Uterus (tissue), 4 donors: ENCODE measurements around the gene HLCS. TPM values are rescaled to one million over a fixed set of nuclear protein-coding genes. Genes with fewer than 3 reads are reported as not detected.

Source experiments
- DNase-seq, 2 donors: peaks; one replicate each; pipeline ENCODE4 v3.0.0-alpha.2; 2019 to 2020
- H3K27ac ChIP-seq, 2 donors: fragments of 200-600 bp; sonication (generic); 1 replicate in 1 of 2; 2 replicates in 1 of 2; pipeline ENCODE4 v1.5.1; 2016 to 2018
- H3K27me3 ChIP-seq, 2 donors: fragments of 200-600 bp; sonication (generic); one replicate each; pipeline ENCODE4 v1.5.1; 2018 to 2019; ENCODE audit warnings: control low read depth in 1 of 2
- H3K36me3 ChIP-seq, 2 donors: fragments of 200-600 bp; sonication (generic); one replicate each; pipeline ENCODE4 v1.5.1; 2019; ENCODE audit warnings: control low read depth in 1 of 2
- H3K4me1 ChIP-seq, 2 donors: fragments of 200-600 bp; sonication (generic); one replicate each; pipeline ENCODE4 v1.5.1; 2018 to 2019; ENCODE audit warnings: control low read depth in 1 of 2
- H3K4me3 ChIP-seq, 2 donors: fragments of 200-600 bp; sonication (generic); 1 replicate in 1 of 2; 2 replicates in 1 of 2; pipeline ENCODE4 v1.5.1; 2018 to 2019; ENCODE audit warnings: mild to moderate bottlenecking in 1 of 2
- H3K9me3 ChIP-seq, 2 donors: fragments of 200-600 bp; sonication (generic); one replicate each; pipeline ENCODE4 v1.5.1; 2019; ENCODE audit warnings: control low read depth in 1 of 2
- POLR2A ChIP-seq, 2 donors: fragments of 450-650 bp; IDR thresholded peaks; one replicate each; pipeline ENCODE4 v1.6.1; 2016; ENCODE audit warnings: antibody characterized with exemption in 2 of 2, mild to moderate bottlenecking in 1 of 2, moderate library complexity in 1 of 2
- intact Hi-C: fragments of 100-400 bp; cut with DNase I; formaldehyde crosslinking; loops from one replicate; pipeline ENCODE4 v1.15.1; 2023; ENCODE audit warnings: low total_unique reads
- total RNA-seq, 4 donors: library from RNA; depleted of rRNA in 3 of 4; stranded (reverse); fragments of >200 nt in 3 of 4; gene quantifications; one replicate each; pipeline versions ENCODE4 v1.1.0 to v1.2.4, GENCODE V29; 2014 to 2023
- TF ChIP-seq, protein P1 (sequence below), 4 experiments: fragments of 200-600 bp in 2 of 4; fragments of 450-650 bp in 2 of 4; sonication (generic) in 2 of 4; IDR thresholded peaks; one replicate each; pipeline ENCODE4 v1.5.1; 2016 to 2019; ENCODE audit warnings: antibody characterized with exemption in 4 of 4, mild to moderate bottlenecking in 2 of 4, moderate library complexity in 1 of 4
- donor health status: DM: yes; HTN: yes; CAD: no.

HLCS gene
- total RNA-seq, 4 donors from 2014 or later: 3.8 to 31.4 (median 15.4) TPM

- no peak for TF ChIP-seq POLR2A (IDR thresholded peaks at IDR 0.05)
- TF ChIP-seq, protein P1, sequence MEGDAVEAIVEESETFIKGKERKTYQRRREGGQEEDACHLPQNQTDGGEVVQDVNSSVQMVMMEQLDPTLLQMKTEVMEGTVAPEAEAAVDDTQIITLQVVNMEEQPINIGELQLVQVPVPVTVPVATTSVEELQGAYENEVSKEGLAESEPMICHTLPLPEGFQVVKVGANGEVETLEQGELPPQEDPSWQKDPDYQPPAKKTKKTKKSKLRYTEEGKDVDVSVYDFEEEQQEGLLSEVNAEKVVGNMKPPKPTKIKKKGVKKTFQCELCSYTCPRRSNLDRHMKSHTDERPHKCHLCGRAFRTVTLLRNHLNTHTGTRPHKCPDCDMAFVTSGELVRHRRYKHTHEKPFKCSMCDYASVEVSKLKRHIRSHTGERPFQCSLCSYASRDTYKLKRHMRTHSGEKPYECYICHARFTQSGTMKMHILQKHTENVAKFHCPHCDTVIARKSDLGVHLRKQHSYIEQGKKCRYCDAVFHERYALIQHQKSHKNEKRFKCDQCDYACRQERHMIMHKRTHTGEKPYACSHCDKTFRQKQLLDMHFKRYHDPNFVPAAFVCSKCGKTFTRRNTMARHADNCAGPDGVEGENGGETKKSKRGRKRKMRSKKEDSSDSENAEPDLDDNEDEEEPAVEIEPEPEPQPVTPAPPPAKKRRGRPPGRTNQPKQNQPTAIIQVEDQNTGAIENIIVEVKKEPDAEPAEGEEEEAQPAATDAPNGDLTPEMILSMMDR (IDR thresholded peaks at IDR 0.05): no peak
- no peak for DNase-seq
These were observed 232.6 kb downstream of the HLCS start for GRCh38 chr21:36733857-36734256.

GRCh38 chr21:36732761-36733160 is 233.7 kb downstream of the HLCS start:
- Histone ChIP-seq H3K4me1 (no peaks in the 10 kb centered on the region), H3K27me3 (no peaks in the 10 kb centered on the region), H3K27ac (no peak overlapping the region), H3K9me3 (no peaks in the 10 kb centered on the region), H3K4me3 (no peak overlapping the region), H3K36me3 (no peaks in the 10 kb centered on the region)
- intact Hi-C loops: no loop called here
- no peak for DNase-seq
- TF ChIP-seq, protein P1 (IDR thresholded peaks at IDR 0.05): no peak
- no peak for TF ChIP-seq POLR2A (IDR thresholded peaks at IDR 0.05)

More at GRCh38 chr21:36733857-36734256, 232.6 kb downstream of the HLCS start:
- Histone ChIP-seq H3K36me3 (no peaks in the 10 kb centered on the region), H3K4me3 (no peak overlapping the region), H3K9me3 (no peaks in the 10 kb centered on the region), H3K4me1 (no peaks in the 10 kb centered on the region), H3K27me3 (no peaks in the 10 kb centered on the region), H3K27ac (no peak overlapping the region)
- intact Hi-C loops: no loop called here

GRCh38 chr21:36732217-36732616 is 234.3 kb downstream of the HLCS start:
- Histone ChIP-seq H3K4me3 (no peak overlapping the region), H3K27ac (no peak overlapping the region), H3K36me3 (no peaks in the 10 kb centered on the region), H3K4me1 (no peaks in the 10 kb centered on the region), H3K27me3 (no peaks in the 10 kb centered on the region), H3K9me3 (no peaks in the 10 kb centered on the region)
- TF ChIP-seq, protein P1 (IDR thresholded peaks at IDR 0.05): no peak
- no peak for TF ChIP-seq POLR2A (IDR thresholded peaks at IDR 0.05)
- DNase-seq: no peak
- intact Hi-C loops: no loop called here

- no peak for DNase-seq
- H3K4me1 ChIP-seq: no peaks in the 10 kb centered on the region
- intact Hi-C loops: no loop called here
- H3K27ac ChIP-seq: no peak overlapping the region
- no peak for TF ChIP-seq POLR2A (IDR thresholded peaks at IDR 0.05)
- TF ChIP-seq, protein P1 (IDR thresholded peaks at IDR 0.05): no peak
- H3K27me3 ChIP-seq: no peaks in the 10 kb centered on the region
- H3K36me3 ChIP-seq: no peaks in the 10 kb centered on the region
- H3K4me3 ChIP-seq: no peak overlapping the region
- no peaks in the 10 kb centered on the region for H3K9me3 ChIP-seq
These were observed 235.9 kb downstream of the HLCS start for GRCh38 chr21:36730291-36731281.

GRCh38 chr21:36729310-36729970 is 237.0 kb downstream of the HLCS start:
- Histone ChIP-seq H3K4me1 (no peaks in the 10 kb centered on the region), H3K4me3 (no peak overlapping the region), H3K27me3 (no peaks in the 10 kb centered on the region), H3K36me3 (no peaks in the 10 kb centered on the region), H3K9me3 (no peaks in the 10 kb centered on the region), H3K27ac (no peak overlapping the region)
- TF ChIP-seq POLR2A (IDR thresholded peaks at IDR 0.05): no peak
- TF ChIP-seq, protein P1 (IDR thresholded peaks at IDR 0.05): no peak
- intact Hi-C loops: no loop called here
- no peak for DNase-seq
